HEK293T (cell line): ENCODE measurements around the gene ZBTB24.

Experiments used
- BHLHE40 ChIP-seq: fragments of 450-650 bp; IDR thresholded peaks from 2 replicates; pipeline ENCODE4 v1.6.1; 2016; ENCODE audit warnings: mild to moderate bottlenecking, moderate library complexity, borderline replicate concordance
- ELF4 ChIP-seq: fragments of 450-650 bp; IDR thresholded peaks from 2 replicates; pipeline ENCODE4 v1.6.1; 2017; ENCODE audit warnings: antibody characterized with exemption
- FOXA1 ChIP-seq: fragments of 450-650 bp; IDR thresholded peaks from 2 replicates; pipeline ENCODE4 v1.6.1; 2016; ENCODE audit warnings: mild to moderate bottlenecking
- FOXM1 ChIP-seq: fragments of 450-650 bp; IDR thresholded peaks from 2 replicates; pipeline ENCODE4 v1.6.1; 2017; ENCODE audit warnings: mild to moderate bottlenecking, borderline replicate concordance
- HDGF ChIP-seq: fragments of 450-650 bp; IDR thresholded peaks from 2 replicates; pipeline ENCODE4 v1.6.1; 2017; ENCODE audit warnings: antibody characterized with exemption, borderline replicate concordance
- L3MBTL2 ChIP-seq: fragments of 450-650 bp; conservative IDR thresholded peaks from 2 replicates; pipeline ENCODE4 v1.6.1; 2016; ENCODE audit warnings: mild to moderate bottlenecking
- LEF1 ChIP-seq: fragments of 450-650 bp; IDR thresholded peaks from 2 replicates; pipeline ENCODE4 v1.6.1; 2017; ENCODE audit warnings: mild to moderate bottlenecking, borderline replicate concordance
- NFRKB ChIP-seq: fragments of 450-650 bp; IDR thresholded peaks from 2 replicates; pipeline ENCODE4 v1.6.1; 2016; ENCODE audit warnings: mild to moderate bottlenecking, moderate library complexity
- PKNOX1 ChIP-seq: fragments of 450-650 bp; IDR thresholded peaks from 2 replicates; pipeline ENCODE4 v1.6.1; 2016
- SP1 ChIP-seq: fragments of 450-650 bp; IDR thresholded peaks from 2 replicates; pipeline ENCODE4 v1.6.1; 2017
- SUZ12 ChIP-seq: fragments of 450-650 bp; IDR thresholded peaks from 2 replicates; pipeline ENCODE4 v1.6.1; 2016; ENCODE audit warnings: mild to moderate bottlenecking
- TARDBP ChIP-seq: fragments of 450-650 bp; IDR thresholded peaks from 2 replicates; pipeline ENCODE4 v1.6.1; 2016
- ZNF384 ChIP-seq: fragments of 450-650 bp; IDR thresholded peaks from 2 replicates; pipeline ENCODE4 v1.6.1; 2016

DNA sequence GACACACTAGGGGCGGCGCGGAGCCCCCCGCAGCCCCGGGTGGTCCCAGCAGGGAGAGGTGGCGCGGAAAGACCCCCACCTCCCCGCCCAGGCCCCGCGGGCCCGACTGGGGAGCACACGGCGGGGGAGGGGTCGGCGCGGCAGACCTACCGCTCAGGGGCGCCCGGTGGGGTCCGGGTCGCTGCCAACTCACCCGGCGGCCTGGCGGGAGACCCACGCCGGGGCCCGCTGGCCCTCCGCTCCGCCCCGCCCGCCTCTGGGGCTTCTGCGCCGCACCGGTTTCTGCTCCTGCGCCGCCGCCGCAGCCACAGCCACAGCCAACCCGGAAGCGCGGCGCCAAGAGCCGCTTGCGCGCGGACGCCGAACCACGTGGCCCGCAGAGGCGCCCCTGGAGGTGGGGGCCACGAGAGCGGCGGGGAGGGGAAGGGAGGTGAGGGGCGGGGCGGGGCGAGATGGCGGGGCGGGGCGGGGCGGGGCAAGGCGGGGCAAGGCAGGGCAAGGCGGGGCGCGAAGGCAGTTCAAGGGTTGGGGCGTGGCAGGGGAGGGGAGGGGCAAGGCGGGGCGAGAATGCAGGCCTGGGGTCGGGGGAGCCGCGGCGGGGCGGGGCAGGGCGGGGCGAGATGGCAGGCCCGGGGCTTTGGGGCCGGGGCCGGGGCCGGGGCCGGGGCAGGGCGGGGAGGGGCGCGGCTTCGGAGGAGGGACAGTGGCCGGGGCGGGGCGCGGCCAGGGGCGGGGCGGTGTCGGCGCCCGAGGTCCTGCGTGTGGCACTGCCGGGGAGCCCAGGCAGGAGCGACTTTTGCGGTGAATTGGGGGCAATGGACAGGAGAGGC is at the start of gene ZBTB24:
- TF ChIP-seq BHLHE40, result no peak
- no peak for TF ChIP-seq FOXA1
- no peak for TF ChIP-seq SP1
- TF ChIP-seq TARDBP, result no peak
- no peak for TF ChIP-seq HDGF
- no peak; the same call in 1 of the 2 replicates for TF ChIP-seq L3MBTL2
- no peak for TF ChIP-seq FOXM1
- TF ChIP-seq SUZ12, result no peak
- no peak for TF ChIP-seq ZNF384
- TF ChIP-seq PKNOX1, result no peak
- TF ChIP-seq NFRKB, result no peak
- TF ChIP-seq ELF4, result peak; percentile 37; the same call in 1 of the 2 replicates
- TF ChIP-seq LEF1, result peak; percentile 48; the same call in 1 of the 2 replicates
